GM12875 (cell line): ENCODE measurements around the gene L1CAM.

Experiments
- H3K4me3 ChIP-seq: one replicate; pipeline ENCODE4 v1.5.1; 2011; ENCODE audit warnings: low read depth, low read length, control low read depth
- TF ChIP-seq, protein P1 (sequence below): IDR thresholded peaks from 2 replicates; pipeline ENCODE4 v1.5.1; 2011; ENCODE audit warnings: low read depth, mild to moderate bottlenecking, control low read depth, inconsistent platforms, low read length, moderate library complexity, borderline replicate concordance; ENCODE audit not compliant: insufficient read depth

Gene L1CAM

DNA sequence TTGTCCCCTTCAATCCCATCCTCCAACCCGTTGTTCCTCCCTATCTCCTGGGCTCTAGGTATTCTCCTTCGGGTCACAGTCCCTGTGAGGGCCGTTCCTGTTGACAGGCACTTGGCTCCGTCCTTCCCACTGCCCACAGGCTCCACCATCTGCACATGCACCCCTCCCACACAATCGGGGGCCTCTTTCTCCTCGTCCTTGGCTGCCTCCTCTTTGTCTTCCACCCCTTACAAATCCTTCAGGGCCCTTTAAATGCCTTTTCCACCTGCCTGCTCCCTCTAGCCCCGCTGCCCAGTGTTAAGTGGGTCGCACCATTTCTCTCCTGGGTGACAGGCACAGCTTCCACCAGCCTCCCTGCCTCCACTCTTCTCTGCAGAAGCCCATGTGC, 15.8 kb upstream of the L1CAM start:
- TF ChIP-seq, protein P1, sequence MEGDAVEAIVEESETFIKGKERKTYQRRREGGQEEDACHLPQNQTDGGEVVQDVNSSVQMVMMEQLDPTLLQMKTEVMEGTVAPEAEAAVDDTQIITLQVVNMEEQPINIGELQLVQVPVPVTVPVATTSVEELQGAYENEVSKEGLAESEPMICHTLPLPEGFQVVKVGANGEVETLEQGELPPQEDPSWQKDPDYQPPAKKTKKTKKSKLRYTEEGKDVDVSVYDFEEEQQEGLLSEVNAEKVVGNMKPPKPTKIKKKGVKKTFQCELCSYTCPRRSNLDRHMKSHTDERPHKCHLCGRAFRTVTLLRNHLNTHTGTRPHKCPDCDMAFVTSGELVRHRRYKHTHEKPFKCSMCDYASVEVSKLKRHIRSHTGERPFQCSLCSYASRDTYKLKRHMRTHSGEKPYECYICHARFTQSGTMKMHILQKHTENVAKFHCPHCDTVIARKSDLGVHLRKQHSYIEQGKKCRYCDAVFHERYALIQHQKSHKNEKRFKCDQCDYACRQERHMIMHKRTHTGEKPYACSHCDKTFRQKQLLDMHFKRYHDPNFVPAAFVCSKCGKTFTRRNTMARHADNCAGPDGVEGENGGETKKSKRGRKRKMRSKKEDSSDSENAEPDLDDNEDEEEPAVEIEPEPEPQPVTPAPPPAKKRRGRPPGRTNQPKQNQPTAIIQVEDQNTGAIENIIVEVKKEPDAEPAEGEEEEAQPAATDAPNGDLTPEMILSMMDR = no peak
- no peak overlapping the region for H3K4me3 ChIP-seq

DNA sequence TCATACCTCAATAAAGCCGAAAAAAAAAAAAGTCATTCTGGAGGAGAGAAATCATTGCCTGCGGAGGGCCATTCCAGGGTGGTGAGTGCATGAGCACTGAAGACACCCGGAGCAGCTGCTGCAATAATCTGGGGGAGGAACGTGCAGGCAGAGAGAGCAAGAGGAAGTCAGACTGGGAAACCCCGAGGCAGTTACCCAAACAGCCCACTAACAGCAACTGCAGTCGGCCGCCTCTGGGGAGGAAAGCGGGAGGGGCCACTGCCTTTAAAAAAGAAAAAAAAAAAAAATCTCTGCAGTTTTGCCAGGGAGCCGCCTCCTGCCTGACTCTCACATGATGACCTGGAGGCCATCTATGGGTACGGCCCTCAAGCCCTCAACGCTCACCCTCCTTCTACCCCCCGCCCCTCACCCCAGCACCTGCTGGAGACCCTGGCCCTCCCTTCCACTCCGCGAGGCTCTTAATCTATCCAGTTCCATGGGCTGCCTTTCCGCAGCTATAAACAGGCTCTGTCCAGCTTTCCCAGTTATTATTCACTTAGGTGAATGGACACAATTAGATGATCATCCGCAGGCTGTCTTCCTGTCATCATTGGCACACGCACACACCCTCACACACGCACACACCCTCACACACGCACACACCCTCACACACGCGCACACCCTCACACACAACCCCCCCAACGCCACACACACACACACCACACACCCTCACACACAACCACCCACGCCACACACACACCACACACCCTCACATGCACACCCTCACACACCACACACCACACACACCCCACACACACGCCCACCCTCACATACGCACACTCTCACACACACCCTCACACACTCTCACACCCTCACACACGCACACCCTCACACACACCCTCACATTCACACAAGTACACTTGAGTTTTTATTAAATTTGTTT, 15.1 kb upstream of the L1CAM start:
- TF ChIP-seq, protein P1 = no peak
- H3K4me3 ChIP-seq = no peak overlapping the region

- H3K4me3 ChIP-seq = no peak overlapping the region
- TF ChIP-seq, protein P1 = no peak
Observed at GRCh38 chrX:153897899-153898298, 11.9 kb upstream of the L1CAM start.

DNA sequence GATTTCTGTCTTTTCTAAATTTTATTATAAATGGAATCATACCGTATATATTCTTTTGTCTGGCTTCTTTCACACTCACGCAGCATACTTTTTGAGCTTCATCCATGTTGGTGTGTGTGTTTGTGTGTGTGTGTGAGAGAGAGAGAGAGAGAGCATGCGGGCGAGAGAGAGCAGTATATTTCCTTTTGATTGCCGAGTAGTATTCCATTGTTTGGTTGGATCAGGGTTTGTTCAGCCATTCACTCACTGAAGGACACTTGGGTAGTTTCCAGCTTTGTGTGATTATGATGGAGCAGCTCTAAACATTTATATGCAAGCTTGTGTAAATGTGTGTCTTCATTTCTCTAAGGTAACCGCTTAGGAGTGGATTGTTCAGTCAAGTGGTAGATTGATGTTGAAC, 3.1 kb upstream of the L1CAM start:
- TF ChIP-seq, protein P1 = no peak
- no peak overlapping the region for H3K4me3 ChIP-seq

DNA sequence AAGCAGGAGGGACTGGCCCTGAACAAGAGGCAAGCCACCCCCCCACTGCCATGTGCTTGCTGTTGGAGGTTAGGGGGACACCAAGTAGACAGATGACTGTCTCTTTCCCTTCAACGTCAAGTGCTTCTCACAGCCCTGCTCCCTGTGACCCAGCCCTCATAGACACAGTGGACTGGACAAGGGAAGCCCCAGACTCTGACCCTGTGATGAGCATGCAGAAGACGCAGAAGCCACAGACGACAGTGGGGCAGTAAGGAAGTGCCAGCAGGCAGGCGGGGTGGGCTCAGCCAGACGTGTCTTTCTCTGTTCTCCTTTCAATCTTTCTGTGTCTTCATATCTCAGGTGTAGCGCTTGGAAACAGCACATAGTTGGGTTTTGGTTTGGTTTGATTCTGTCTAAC, 2.4 kb upstream of the L1CAM start:
- TF ChIP-seq, protein P1 = no peak
- no peak overlapping the region for H3K4me3 ChIP-seq

- H3K4me3 ChIP-seq = no peak overlapping the region
- TF ChIP-seq, protein P1 = no peak
Observed at GRCh38 chrX:153887385-153887784, 1.4 kb upstream of the L1CAM start.

- no peak overlapping the region for H3K4me3 ChIP-seq
Observed at GRCh38 chrX:153886915-153887314, 942 bp upstream of the L1CAM start.

More at GRCh38 chrX:153886915-153887314, 942 bp upstream of the L1CAM start:
- TF ChIP-seq, protein P1 = no peak
